OCI-LY7 (cell line): Measurements from ENCODE around the gene SYNPO2. TPM values are rescaled to one million over a fixed set of nuclear protein-coding genes. Genes with fewer than 3 reads are reported as not detected.
"Not testable (repeated sequence)": the region's sequence is repeated elsewhere in the genome, so short reads cannot be mapped to it uniquely, and the experiment has no call there.

ENCODE experiments used
- BruUV-seq: library from RNA; stranded (reverse); fragments of 400-500 nt; replicated peaks from 2 replicates; lab custom pipeline; 2021; lab: Mats Ljungman, UMichigan
- CTCF ChIA-PET: fragments of 300-600 bp; sonication (Branson Sonifier 250); formaldehyde crosslinking; loops from one replicate; lab custom pipeline; 2022; ENCODE audit warnings: antibody characterized with exemption; ENCODE audit not compliant: unreplicated experiment; lab: Charles Lee
- POLR2A ChIA-PET: fragments of 300-600 bp; sonication (Branson Sonifier 250); formaldehyde crosslinking; loops from one replicate; lab custom pipeline; 2022; ENCODE audit warnings: antibody characterized with exemption; lab: Charles Lee
- DNase-seq: peaks from one replicate; pipeline ENCODE4 v3.0.0-alpha.2; 2015; ENCODE audit warnings: low spot score
- H2AFZ ChIP-seq: fragments of 200-600 bp; sonication (generic), shearing (Covaris generic); 2 replicates; pipeline ENCODE4 v1.6.1; 2014; ENCODE audit warnings: mild to moderate bottlenecking, antibody characterized with exemption, low read length, moderate library complexity
- H3K27ac ChIP-seq: fragments of 200-600 bp; sonication (generic); 2 replicates; pipeline ENCODE4 v1.5.1; 2014; ENCODE audit warnings: mixed run types, low read depth, mild to moderate bottlenecking, moderate library complexity, low read length, inconsistent platforms; ENCODE audit not compliant: poor library complexity, severe bottlenecking
- H3K36me3 ChIP-seq: fragments of 200-600 bp; sonication (generic); 2 replicates; pipeline ENCODE4 v1.6.1; 2014; ENCODE audit warnings: mild to moderate bottlenecking, antibody characterized with exemption, low read length, moderate library complexity, mixed read lengths; ENCODE audit not compliant: insufficient read depth
- H3K4me1 ChIP-seq: fragments of 200-600 bp; sonication (generic); 2 replicates; pipeline ENCODE4 v1.5.1; 2014; ENCODE audit warnings: mild to moderate bottlenecking, low read length; ENCODE audit not compliant: insufficient read depth, poor library complexity, severe bottlenecking
- H3K4me2 ChIP-seq: fragments of 200-600 bp; sonication (generic); 2 replicates; pipeline ENCODE4 v1.6.1; 2014; ENCODE audit warnings: mild to moderate bottlenecking, low read length
- H3K4me3 ChIP-seq: fragments of 200-600 bp; sonication (generic); 2 replicates; pipeline ENCODE4 v1.5.1; 2014; ENCODE audit warnings: mild to moderate bottlenecking, low read depth, low read length; ENCODE audit not compliant: poor library complexity, severe bottlenecking
- H3K79me2 ChIP-seq: fragments of 200-600 bp; sonication (generic); 2 replicates; pipeline ENCODE4 v1.6.1; 2016; ENCODE audit warnings: low read depth, mild to moderate bottlenecking, low read length, moderate library complexity, mixed read lengths; ENCODE audit not compliant: insufficient read depth
- H3K9me2 ChIP-seq: fragments of 200-600 bp; sonication (generic); 2 replicates; pipeline ENCODE4 v1.6.1; 2016; ENCODE audit warnings: mild to moderate bottlenecking, low read length, mixed read lengths; ENCODE audit not compliant: insufficient read depth
- H3K9me3 ChIP-seq: fragments of 200-600 bp; sonication (generic); 2 replicates; pipeline ENCODE4 v1.6.1; 2014; ENCODE audit warnings: mild to moderate bottlenecking, mixed run types, low read length, mixed read lengths
- H4K20me1 ChIP-seq: fragments of 200-600 bp; sonication (generic); 2 replicates; pipeline ENCODE4 v1.6.1; 2014; ENCODE audit warnings: mild to moderate bottlenecking, antibody characterized with exemption, low read length, moderate library complexity, mixed read lengths; ENCODE audit not compliant: insufficient read depth
- CTCF ChIP-seq: fragments of 200-600 bp; sonication (generic); conservative IDR thresholded peaks from 2 replicates; pipeline ENCODE4 v1.5.1; 2014; ENCODE audit warnings: mild to moderate bottlenecking, antibody characterized with exemption, low read length, moderate library complexity, mixed read lengths
- EZH2phosphoT487 ChIP-seq: fragments of 200-600 bp; sonication (generic); IDR thresholded peaks from 2 replicates; pipeline ENCODE4 v1.6.1; 2018; ENCODE audit warnings: low read depth, borderline replicate concordance, mild to moderate bottlenecking, mixed run types, antibody characterized with exemption, low read length, moderate library complexity, mixed read lengths
- intact Hi-C: fragments of 100-400 bp; cut with micrococcal nuclease; formaldehyde crosslinking; loops from one replicate; pipeline ENCODE4 v1.10.0; 2022; ENCODE audit not compliant: unreplicated experiment
- total RNA-seq, 2 experiments: library from RNA; depleted of rRNA in 1 of 2; stranded (reverse); fragments of >200 nt in 1 of 2; shearing (Covaris generic) in 1 of 2; gene quantifications; 2 replicates each; pipeline ENCODE4 v1.2.3, GENCODE V29; 2014 to 2022

The SYNPO2 gene
- total RNA-seq, 2 experiments from 2014 or later, result 0.11 to 0.19 TPM

GRCh38 chr4:119002476-119002875 lies 113.8 kb downstream of the SYNPO2 start:
- ChIA-PET CTCF (no interaction called here), POLR2A (interaction anchor here (0.6 to 1.2 kb wide), 2 partner anchors 17 to 42 kb away, joined by 3 to 6 read pairs; no protein-coding TSS in a partner anchor)
- H2AFZ ChIP-seq, result no peak overlapping the region
- no peaks in the 10 kb centered on the region for H3K9me2 ChIP-seq
- TF ChIP-seq CTCF (no peak), EZH2phosphoT487 (no peak)
- H3K4me2 ChIP-seq, result no peak overlapping the region
- H3K36me3 ChIP-seq, result no peaks in the 10 kb centered on the region
- no TSS peak for BruUV-seq
- H4K20me1 ChIP-seq, result no peaks in the 10 kb centered on the region
- intact Hi-C loops, result no loop called here
- H3K4me3 ChIP-seq, result no peak overlapping the region
- no peak overlapping the region for H3K27ac ChIP-seq
- no peaks in the 10 kb centered on the region for H3K9me3 ChIP-seq
- H3K4me1 ChIP-seq, result no peaks in the 10 kb centered on the region
- no peaks in the 10 kb centered on the region for H3K79me2 ChIP-seq
- no peak for DNase-seq

GRCh38 chr4:119003001-119003400 lies 114.3 kb downstream of the SYNPO2 start:
- H3K4me2 ChIP-seq, H3K9me2 ChIP-seq, BruUV-seq, H3K36me3 ChIP-seq, H3K4me1 ChIP-seq, H3K79me2 ChIP-seq, H3K4me3 ChIP-seq, intact Hi-C loops, H3K27ac ChIP-seq, DNase-seq, CTCF ChIA-PET, H3K9me3 ChIP-seq, H2AFZ ChIP-seq, H4K20me1 ChIP-seq: not testable (repeated sequence)
- POLR2A ChIA-PET, result interaction anchor here (0.6 to 1.2 kb wide), 2 partner anchors 18 to 42 kb away, joined by 3 to 6 read pairs; no protein-coding TSS in a partner anchor

GRCh38 chr4:119005928-119006460 lies 117.3 kb downstream of the SYNPO2 start:
- no peak overlapping the region for H3K4me3 ChIP-seq
- TF ChIP-seq EZH2phosphoT487 (no peak), CTCF (no peak)
- H4K20me1 ChIP-seq, result no peaks in the 10 kb centered on the region
- no peak for DNase-seq
- H3K9me2 ChIP-seq, result no peaks in the 10 kb centered on the region
- H2AFZ ChIP-seq, result no peak overlapping the region
- BruUV-seq, result no TSS peak
- H3K27ac ChIP-seq, result no peak overlapping the region
- CTCF ChIA-PET, result no interaction called here
- H3K79me2 ChIP-seq, result no peaks in the 10 kb centered on the region
- no peaks in the 10 kb centered on the region for H3K36me3 ChIP-seq
- intact Hi-C loops, result no loop called here
- no peaks in the 10 kb centered on the region for H3K9me3 ChIP-seq
- POLR2A ChIA-PET, result interaction anchor here (0.7 kb wide), 1 partner anchor 252 kb away, joined by 3 read pairs; no protein-coding TSS in a partner anchor
- no peak overlapping the region for H3K4me2 ChIP-seq
- H3K4me1 ChIP-seq, result no peaks in the 10 kb centered on the region
